Myometrial cell (primary cell): ENCODE data around the gene TUBB6. TPM values are rescaled to one million over a fixed set of nuclear protein-coding genes. Genes with fewer than 3 reads are reported as not detected.

Experiments
- total RNA-seq: library from RNA; depleted of rRNA; stranded (reverse); fragments of >200 nt; gene quantifications from 2 replicates; pipeline ENCODE4 v1.2.3, GENCODE V29; 2015

TUBB6 gene
- 878 and 1,411 TPM in 2 replicates for total RNA-seq

GRCh38 chr18:12307701-12308385 lies at the start of gene TUBB6:
TSS of gene TUBB6 (plus strand) at chr18:12308241. CDS start at chr18:12308293, 52 bp downstream.

Other genes with a start within 250 kb of the TUBB6 start
- not detected in 2 replicates for gene ANKRD62, start 214.4 kb upstream of the TUBB6 start, total RNA-seq
- not detected in 2 replicates for gene CIDEA, start 53.9 kb upstream of the TUBB6 start, total RNA-seq
- 39.8 and 45.7 TPM in 2 replicates for gene AFG3L2, start 69.0 kb downstream of the TUBB6 start, total RNA-seq
- gene PRELID3A, start 99.7 kb downstream of the TUBB6 start, total RNA-seq: 1.2 and 3.0 TPM in 2 replicates